Measurements from ENCODE around the gene DMTF1.

Gene DMTF1

GRCh38 chr7:87148332-87148955 is 3.8 kb upstream of the DMTF1 start:
- DNase-seq, result no peak

GRCh38 chr7:87151002-87151728 is 1.1 kb upstream of the DMTF1 start:
- DNase-seq, result no peak

GRCh38 chr7:87151729-87152111 is 533 bp upstream of the DMTF1 start:
- no peak for DNase-seq

GRCh38 chr7:87152897-87153641 is 816 bp downstream of the DMTF1 start:
- DNase-seq, result no peak

- no peak for DNase-seq
These were observed 1.9 kb downstream of the DMTF1 start for GRCh38 chr7:87154166-87154565.

GRCh38 chr7:87154569-87154968 is 2.3 kb downstream of the DMTF1 start:
- no peak for DNase-seq

- DNase-seq, result no peak
These were observed 3.5 kb downstream of the DMTF1 start for GRCh38 chr7:87155788-87156187.

GRCh38 chr7:87156709-87157108 is 4.5 kb downstream of the DMTF1 start:
- DNase-seq, result no peak

- DNase-seq, result no peak
These were observed 7.3 kb downstream of the DMTF1 start for GRCh38 chr7:87159538-87159937.

- no peak for DNase-seq
These were observed 12.2 kb downstream of the DMTF1 start for GRCh38 chr7:87164433-87164832.

GRCh38 chr7:87170828-87171227 is 18.6 kb downstream of the DMTF1 start:
- DNase-seq, result no peak

- no peak for DNase-seq
These were observed 19.2 kb downstream of the DMTF1 start for GRCh38 chr7:87171282-87171934.

- DNase-seq, result no peak
These were observed 21.2 kb downstream of the DMTF1 start for GRCh38 chr7:87173471-87173870.

- DNase-seq, result no peak
These were observed 26.1 kb downstream of the DMTF1 start for GRCh38 chr7:87178320-87178719.

- DNase-seq, result no peak
These were observed 26.9 kb downstream of the DMTF1 start for GRCh38 chr7:87179180-87179579.

- no peak for DNase-seq
These were observed 34.9 kb downstream of the DMTF1 start for GRCh38 chr7:87187120-87187519.

GRCh38 chr7:87188930-87189329 is 36.7 kb downstream of the DMTF1 start:
- no peak for DNase-seq

GRCh38 chr7:87190783-87191182 is 38.5 kb downstream of the DMTF1 start:
- DNase-seq, result no peak

GRCh38 chr7:87192784-87193487 is 40.7 kb downstream of the DMTF1 start:
- DNase-seq, result no peak

- DNase-seq, result no peak
These were observed 41.7 kb downstream of the DMTF1 start for GRCh38 chr7:87193912-87194311.

GRCh38 chr7:87199241-87199640 is 47.0 kb downstream of the DMTF1 start:
- no peak for DNase-seq

- DNase-seq, result no peak
These were observed 47.6 kb downstream of the DMTF1 start for GRCh38 chr7:87199700-87200450.
